Measurements from ENCODE around the gene SFXN2. TPM values are rescaled to one million over a fixed set of nuclear protein-coding genes. Genes with fewer than 3 reads are reported as not detected.

SFXN2 gene
- total RNA-seq, 4 donors from 2014 or later, result 7.2 to 26.4 (median 11.3) TPM

GRCh38 chr10:102764470-102765161 lies 50.2 kb downstream of the SFXN2 start:
- Histone ChIP-seq H3K27ac (peak overlapping the region in 2 of 4 donors; percentile 51 to 57), H3K4me1 (peaks cover 0 to 89% (median 24%) of the 10 kb centered on the region in 4 donors), H3K36me3 (peaks cover 0 to 14% (median 0%) of the 10 kb centered on the region in 3 donors), H3K4me3 (no peak overlapping the region), H3K27me3 (no peaks in the 10 kb centered on the region), H3K9me3 (no peaks in the 10 kb centered on the region)
- TF ChIP-seq POLR2A (IDR thresholded peaks at IDR 0.05), result no peak
- TF ChIP-seq EP300 (IDR thresholded peaks at IDR 0.05), result peak in 1 of 2 donors; percentile 39
- WGBS, 2 donors, result 59 to 67% methylated on average over 6 of the region's 6 CpGs
- no peak for DNase-seq (ENCODE audit: low spot score in 2 of 2)

DNA sequence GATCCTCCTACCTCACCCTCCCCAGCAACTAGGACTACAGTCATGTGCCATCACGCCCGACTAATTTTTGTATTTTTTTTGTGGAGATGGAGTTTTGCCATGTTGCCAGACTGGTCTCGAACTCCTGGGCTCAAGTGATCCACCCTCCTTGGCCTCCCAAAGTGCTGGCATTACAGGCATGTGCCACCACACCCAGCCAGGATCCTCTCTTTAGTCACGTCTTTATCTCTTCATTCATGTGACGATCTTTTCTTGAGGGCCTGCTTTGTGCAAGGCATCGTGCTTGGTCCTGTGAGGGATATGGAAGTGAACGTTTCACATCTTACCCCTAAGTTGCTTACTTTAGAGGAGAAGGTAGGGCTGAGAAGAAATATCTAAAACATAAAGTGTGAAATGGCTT lies 50.9 kb downstream of the SFXN2 start:
- no peak overlapping the region for H3K4me3 ChIP-seq
- no peak for DNase-seq (ENCODE audit: low spot score in 2 of 2)
- TF ChIP-seq POLR2A (IDR thresholded peaks at IDR 0.05) (no peak), CTCF (IDR thresholded peaks at IDR 0.05) (no peak), EP300 (IDR thresholded peaks at IDR 0.05) (no peak)
- no peaks in the 10 kb centered on the region for H3K27me3 ChIP-seq
- WGBS, 2 donors, result 69 to 72% methylated on average over 7 of the region's 7 CpGs
- peak overlapping the region in 2 of 4 donors; percentile 51 to 57 for H3K27ac ChIP-seq
- peaks cover 0 to 14% (median 0%) of the 10 kb centered on the region in 3 donors for H3K36me3 ChIP-seq
- no peaks in the 10 kb centered on the region for H3K9me3 ChIP-seq
- H3K4me1 ChIP-seq, result peaks cover 0 to 90% (median 28%) of the 10 kb centered on the region in 4 donors

DNA sequence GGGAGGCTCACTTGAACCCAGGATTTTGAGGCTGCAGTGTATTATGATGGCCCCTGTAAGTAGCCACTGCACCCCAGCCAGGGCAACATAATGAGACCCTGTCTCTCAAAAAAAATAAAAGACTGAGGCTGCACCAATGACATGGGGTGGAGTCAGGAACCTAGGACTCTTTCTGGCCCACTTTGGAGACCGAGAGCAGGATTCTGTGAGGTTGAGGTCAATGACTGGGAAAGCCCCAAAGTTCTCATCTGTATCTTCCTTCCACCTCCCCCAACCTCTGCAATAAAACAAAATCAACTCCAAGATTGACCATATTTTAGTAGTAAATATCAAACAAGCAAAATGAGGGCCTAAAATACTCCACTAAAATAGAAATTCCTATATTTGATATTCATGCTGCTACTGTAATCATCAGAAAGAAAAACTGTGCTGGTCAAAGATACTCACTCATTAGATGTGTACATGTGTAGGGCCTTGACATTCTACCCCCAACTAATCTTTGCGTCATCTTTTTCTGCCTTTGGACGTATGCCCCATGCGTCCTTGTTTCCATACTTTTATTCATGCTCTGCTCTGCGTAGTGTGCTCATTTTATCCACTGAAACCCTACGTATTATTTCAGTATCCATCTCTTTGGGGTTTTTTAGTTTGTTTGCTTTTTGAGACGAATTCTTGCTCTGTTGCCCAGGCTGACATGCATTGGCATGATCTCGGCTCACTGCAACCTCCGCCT lies 53.2 kb downstream of the SFXN2 start:
- H3K4me1 ChIP-seq, result peaks cover 0 to 90% (median 25%) of the 10 kb centered on the region in 4 donors
- no peaks in the 10 kb centered on the region for H3K9me3 ChIP-seq
- H3K27ac ChIP-seq, result peak overlapping the region in 2 of 4 donors; percentile 38 to 41
- H3K27me3 ChIP-seq, result no peaks in the 10 kb centered on the region
- TF ChIP-seq EP300 (IDR thresholded peaks at IDR 0.05), result no peak
- peaks cover 0 to 14% (median 0%) of the 10 kb centered on the region in 3 donors for H3K36me3 ChIP-seq
- WGBS, 2 donors, result 61 to 72% methylated on average over 9 of the region's 9 CpGs
- H3K4me3 ChIP-seq, result no peak overlapping the region
- DNase-seq (ENCODE audit: low spot score in 2 of 2), result no peak

GRCh38 chr10:102769375-102770107 lies 55.1 kb downstream of the SFXN2 start:
- WGBS, 2 donors, result 70 to 71% methylated on average over 7 of the region's 7 CpGs
- Histone ChIP-seq H3K36me3 (peaks cover 0 to 7% (median 0%) of the 10 kb centered on the region in 3 donors), H3K4me1 (peaks cover 0 to 90% (median 40%) of the 10 kb centered on the region in 4 donors), H3K27me3 (no peaks in the 10 kb centered on the region), H3K9me3 (no peaks in the 10 kb centered on the region), H3K27ac (peak overlapping the region in 3 of 4 donors; percentile 25 to 70 (median 44)), H3K4me3 (no peak overlapping the region)
- DNase-seq (ENCODE audit: low spot score in 2 of 2), result no peak
- TF ChIP-seq EP300 (IDR thresholded peaks at IDR 0.05) (no peak), CTCF (IDR thresholded peaks at IDR 0.05) (no peak), POLR2A (IDR thresholded peaks at IDR 0.05) (no peak)

DNA sequence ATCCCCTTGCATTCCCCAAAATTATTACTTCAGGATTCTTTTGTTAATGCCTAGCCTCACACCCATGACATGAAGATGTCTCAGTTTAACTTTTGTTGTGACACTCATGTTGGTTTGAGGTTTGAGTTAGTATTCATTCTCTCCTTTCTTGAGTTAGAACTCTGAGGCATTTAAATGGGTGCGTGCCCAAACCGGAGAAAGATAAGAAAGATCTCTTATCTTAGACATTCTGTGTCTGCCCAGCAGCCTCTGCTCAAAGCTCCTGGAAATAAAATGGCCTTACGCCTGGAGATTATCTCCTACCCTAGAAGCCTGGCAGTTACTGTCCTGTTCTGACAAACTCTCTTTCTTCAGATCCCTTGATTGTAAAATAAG lies 55.7 kb downstream of the SFXN2 start:
- Histone ChIP-seq H3K9me3 (no peaks in the 10 kb centered on the region), H3K27me3 (no peaks in the 10 kb centered on the region), H3K27ac (peak overlapping the region in 2 of 4 donors; percentile 44 to 70), H3K36me3 (peaks cover 0 to 4% (median 0%) of the 10 kb centered on the region in 3 donors), H3K4me3 (no peak overlapping the region), H3K4me1 (peaks cover 0 to 90% (median 40%) of the 10 kb centered on the region in 4 donors)
- no peak for TF ChIP-seq POLR2A (IDR thresholded peaks at IDR 0.05)
- TF ChIP-seq CTCF (IDR thresholded peaks at IDR 0.05), result no peak
- no peak for TF ChIP-seq EP300 (IDR thresholded peaks at IDR 0.05)
- DNase-seq (ENCODE audit: low spot score in 2 of 2), result no peak
- 81 to 84% methylated on average over 3 of the region's 3 CpGs for WGBS, 2 donors

Measured in tibial nerve (tissue), 4 donors.